COLO668 (cell line): Measurements from ENCODE around the gene MEST.
"Not testable (repeated sequence)": the region's sequence is repeated elsewhere in the genome, so short reads cannot be mapped to it uniquely, and the experiment has no call there.

ENCODE experiments used
- DNase-seq: peaks from one replicate; lab custom pipeline; 2025; ENCODE audit not compliant: unreplicated experiment; lab: John Stamatoyannopoulos, UW

Gene MEST

GRCh38 chr7:130521258-130521951, 29.5 kb downstream of the MEST start:
- DNase-seq = no peak

GRCh38 chr7:130523519-130524125, 31.7 kb downstream of the MEST start:
- DNase-seq = not testable (repeated sequence)

- no peak for DNase-seq
Measured at GRCh38 chr7:130524628-130525027, 32.7 kb downstream of the MEST start.

- not testable (repeated sequence) for DNase-seq
Measured at GRCh38 chr7:130527752-130528355, 36.0 kb downstream of the MEST start.

- no peak for DNase-seq
Measured at GRCh38 chr7:130529417-130529816, 37.5 kb downstream of the MEST start.

GRCh38 chr7:130537894-130538293, 46.0 kb downstream of the MEST start:
- not testable (repeated sequence) for DNase-seq

- not testable (repeated sequence) for DNase-seq
Measured at GRCh38 chr7:130541287-130541686, 49.4 kb downstream of the MEST start.

- DNase-seq = not testable (repeated sequence)
Measured at GRCh38 chr7:130542297-130542696, 50.4 kb downstream of the MEST start.

- DNase-seq = no peak
Measured at GRCh38 chr7:130543487-130544010, 51.7 kb downstream of the MEST start.

GRCh38 chr7:130544356-130544755, 52.5 kb downstream of the MEST start:
- no peak for DNase-seq

- no peak for DNase-seq
Measured at GRCh38 chr7:130553398-130554029, 61.6 kb downstream of the MEST start.

- no peak for DNase-seq
Measured at GRCh38 chr7:130554481-130554880, 62.6 kb downstream of the MEST start.
